NK-92 treated with Interleukin-12 subunit alpha and Interleukin-12 subunit beta, amount 100 ng/mL, for 24 hours (cell line): ENCODE data around the gene ART4.

Experiments
- DNase-seq: peaks from one replicate; lab custom pipeline; 2025; lab: John Stamatoyannopoulos, UW

Gene ART4

DNA sequence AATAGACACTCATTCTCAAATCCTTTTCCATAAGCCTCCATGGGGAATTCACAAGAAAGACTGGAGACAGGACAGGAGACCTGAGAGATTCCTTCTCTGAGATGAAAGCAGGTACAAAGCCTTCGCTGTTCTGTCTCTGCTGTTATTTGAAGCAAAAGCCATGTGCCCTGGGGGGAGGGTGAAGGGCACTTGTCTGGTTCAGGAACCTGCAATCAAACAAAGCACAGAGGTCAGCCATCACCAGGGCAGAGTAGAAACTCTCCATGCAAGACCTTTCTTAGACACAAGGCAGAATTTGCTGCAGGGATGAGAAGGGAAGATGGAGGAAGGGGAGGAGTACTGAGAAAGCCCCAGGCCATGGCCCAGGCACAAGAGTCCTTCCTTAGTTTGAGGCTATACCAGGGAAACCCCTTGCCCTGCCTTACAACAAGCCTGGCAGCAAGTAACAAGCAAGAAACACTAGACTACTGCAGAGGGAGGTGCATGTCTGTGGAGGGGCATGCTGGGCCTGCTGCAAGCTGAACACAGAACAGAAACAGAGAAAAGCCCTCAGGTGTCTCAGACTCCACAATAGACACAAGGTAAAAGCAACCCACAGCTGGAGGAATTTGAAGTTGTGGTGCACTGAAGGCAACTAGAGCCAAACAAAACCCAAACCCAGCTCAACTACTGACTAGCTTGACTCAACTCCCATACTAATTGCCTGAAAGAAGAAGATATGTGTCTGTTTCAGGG is 7.8 kb upstream of the ART4 start:
- DNase-seq: no peak

DNA sequence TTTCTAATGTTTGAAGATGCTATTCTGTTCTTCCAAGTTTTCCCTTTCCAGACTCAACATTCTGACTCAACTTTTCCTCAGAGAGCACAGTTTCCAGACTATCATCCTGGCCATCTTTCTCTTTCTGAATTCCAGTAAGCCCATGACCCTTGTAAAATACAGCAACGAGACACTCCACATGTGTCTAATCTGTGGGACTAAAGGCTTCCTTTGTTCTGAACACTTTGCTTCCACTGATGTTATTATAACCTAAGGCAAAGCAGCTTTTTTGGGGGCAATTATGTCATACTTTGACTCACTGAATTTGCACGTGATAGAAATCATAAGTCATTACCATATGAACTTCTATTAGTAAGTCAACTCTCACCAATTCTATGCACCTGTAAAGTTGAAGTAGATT is 6.3 kb upstream of the ART4 start:
- DNase-seq: no peak

DNA sequence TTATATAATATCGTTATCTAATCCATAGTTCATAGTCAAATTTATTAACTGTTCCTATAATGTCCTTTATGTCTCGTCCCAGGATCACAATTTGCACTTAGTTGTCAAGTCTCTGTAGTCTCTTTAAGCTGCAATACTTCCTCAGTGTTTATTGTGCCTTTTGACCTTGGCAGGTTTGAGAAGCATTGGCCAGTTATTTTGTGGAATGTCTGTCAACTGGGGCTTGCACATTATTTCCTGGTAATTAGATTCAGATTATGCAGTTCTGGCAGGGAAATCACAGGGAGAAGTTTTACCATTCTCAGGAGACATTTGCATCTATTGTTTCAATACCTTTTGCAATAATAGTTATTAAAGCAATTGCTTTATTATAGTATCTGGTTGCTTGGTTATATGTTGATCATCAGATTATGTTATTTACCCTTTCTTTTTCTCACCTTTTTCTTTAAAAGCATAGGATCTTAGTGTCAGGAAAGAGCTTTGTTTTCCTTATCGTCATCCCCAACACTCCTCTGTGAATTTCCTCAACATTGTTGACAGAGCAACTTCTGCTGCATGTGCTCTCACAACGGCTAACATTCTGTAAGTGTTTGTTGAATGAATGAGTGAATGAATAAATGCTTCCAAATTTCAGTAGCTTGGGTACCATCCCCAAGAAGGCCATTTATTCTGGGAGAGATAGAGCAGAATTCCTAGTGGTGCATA is 3.7 kb upstream of the ART4 start:
- DNase-seq: no peak

DNA sequence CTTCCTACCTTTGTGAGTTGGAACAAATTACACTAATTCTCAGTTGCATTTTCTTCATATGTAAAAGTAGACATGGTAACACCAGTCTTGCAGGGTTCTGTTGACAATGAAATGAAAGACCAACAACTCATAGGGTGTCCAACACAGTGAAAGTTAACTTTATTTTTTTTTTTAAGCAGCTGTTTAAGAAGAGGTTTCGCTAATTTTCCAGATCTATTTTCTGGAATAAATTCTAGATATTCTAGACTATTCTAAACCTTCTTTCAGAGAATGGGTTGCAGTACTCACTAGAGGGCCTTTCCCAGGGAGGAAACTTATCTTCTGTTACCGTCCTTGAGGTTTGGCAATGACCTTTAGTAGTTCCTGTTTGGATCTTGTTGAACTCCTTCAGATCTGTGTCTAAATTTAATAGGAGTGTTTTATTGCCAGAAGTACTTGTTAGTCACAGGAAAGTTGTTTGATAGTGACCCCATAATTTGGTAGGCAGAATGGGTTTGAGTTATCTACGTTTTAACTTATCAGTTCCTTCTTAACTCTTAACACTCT is 2.8 kb upstream of the ART4 start:
- DNase-seq: no peak

DNA sequence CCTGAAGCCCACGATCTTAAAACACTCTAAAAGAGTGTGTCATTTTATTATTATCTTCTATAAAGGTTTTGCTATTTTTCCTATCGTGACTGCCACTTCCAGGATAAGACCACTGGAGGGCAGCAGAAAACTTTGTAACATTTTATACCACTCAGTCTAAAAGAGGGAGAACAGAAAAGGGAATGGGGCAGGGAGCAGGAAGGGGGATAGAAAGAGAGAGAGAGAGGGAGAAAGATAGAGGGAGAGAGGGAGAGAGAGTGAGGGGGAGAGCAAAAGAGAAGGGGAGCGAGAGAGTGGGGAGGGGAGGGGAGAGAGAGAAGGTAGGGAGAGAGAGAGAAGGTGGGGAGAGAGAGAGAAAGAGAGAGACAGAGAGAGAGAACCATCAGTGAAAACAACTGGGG is 2.0 kb upstream of the ART4 start:
- no peak for DNase-seq

- no peak for DNase-seq
Measured at GRCh38 chr12:14844401-14844800, 1.1 kb upstream of the ART4 start.

DNA sequence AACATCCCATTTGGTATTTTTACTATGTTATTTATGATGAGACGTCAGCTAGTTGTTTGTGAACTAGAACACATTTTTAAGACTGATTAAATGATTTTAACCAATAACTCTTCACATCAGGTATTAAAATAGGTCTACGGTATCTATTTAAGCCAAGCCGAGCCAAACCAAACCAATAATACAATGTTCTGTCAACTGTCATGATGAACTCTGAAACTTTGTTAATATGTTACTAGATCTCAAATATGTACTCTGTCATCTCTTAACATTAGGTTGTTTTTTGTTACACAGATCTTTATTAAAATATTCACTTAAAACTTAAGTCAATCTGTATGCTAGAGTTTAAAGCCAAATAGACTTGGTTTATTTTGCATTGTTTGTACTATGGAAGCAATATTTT is 1.0 kb downstream of the ART4 start:
- DNase-seq: no peak

- DNase-seq: no peak
Measured at GRCh38 chr12:14841761-14842160, 1.6 kb downstream of the ART4 start.

GRCh38 chr12:14840616-14841015 is 2.7 kb downstream of the ART4 start:
- DNase-seq: no peak

DNA sequence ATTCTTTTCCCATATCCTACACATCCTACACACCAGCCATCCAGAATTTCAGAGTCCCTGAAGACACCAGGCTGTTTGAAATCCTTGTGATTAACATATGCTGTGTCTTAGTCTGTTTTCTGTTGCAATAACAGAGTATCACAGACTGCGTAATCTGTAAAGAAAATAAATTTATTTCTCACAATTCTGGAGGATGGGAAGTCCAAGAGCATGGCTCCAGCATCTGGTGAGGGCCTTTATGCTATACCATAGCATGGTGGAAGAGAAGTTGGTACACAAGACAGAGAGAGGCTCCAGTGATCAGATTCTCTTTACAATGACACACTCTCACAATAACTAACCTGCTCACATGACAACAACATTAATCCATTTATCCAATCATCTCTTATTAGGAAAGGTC is 4.1 kb downstream of the ART4 start:
- DNase-seq: no peak

GRCh38 chr12:14836336-14837210 is 6.8 kb downstream of the ART4 start:
- no peak for DNase-seq

DNA sequence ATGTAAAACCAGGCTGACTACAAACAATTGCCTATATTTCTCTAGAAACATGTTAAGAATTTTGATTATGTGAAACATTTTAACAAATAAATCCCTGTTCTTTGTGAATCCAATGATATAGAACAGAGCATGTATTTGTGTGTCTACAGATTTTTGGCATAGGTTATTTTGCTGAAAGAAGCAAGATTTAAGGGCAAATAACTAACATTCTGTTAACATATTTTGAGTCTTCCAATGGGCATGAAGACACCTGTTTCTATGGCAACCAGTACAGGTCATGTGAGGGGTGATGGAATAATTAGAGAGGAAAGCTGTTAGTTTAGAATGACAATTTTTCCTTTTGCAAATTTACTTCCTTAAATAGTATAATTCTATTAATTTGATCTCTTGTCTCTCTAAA is 8.8 kb downstream of the ART4 start:
- no peak for DNase-seq

- DNase-seq: no peak
Measured at GRCh38 chr12:14833952-14834351, 9.4 kb downstream of the ART4 start.

DNA sequence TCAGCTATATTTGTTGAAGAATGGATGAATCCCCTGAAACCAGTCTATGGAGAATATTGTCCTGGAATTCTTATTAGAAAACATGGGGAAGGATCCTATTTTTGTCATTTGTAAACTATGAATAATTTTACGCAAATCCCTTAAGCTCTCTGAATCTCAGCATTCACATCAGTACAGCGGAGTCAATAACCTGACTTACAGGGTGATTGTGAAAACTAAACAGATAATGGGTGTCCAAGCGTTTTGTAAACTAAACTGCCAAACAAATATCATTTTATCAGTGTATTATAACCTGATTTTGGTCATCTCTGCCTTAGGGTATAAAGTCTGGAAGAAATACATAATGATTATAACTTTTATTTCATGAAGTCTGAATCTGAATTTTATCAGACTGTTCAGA is 10.0 kb downstream of the ART4 start:
- DNase-seq: no peak

DNA sequence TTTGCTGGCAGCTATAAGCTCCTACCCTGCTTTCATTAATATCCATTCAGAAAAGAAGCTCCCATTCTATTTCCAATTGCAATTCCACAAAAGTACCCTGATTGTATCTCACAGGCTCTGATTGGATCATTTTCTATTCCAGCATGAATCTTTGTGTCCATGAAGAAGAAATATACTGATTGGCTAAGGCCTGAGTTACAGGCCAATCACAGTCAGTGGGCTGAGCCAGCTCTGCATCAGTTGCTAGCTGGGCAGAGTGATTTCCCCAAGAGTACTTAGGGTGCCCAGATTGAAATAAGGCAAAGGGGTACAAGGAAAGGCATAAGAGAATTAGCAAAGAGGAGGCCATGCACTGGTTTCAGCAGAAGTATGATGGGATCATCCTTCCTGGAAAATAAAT is 14.4 kb downstream of the ART4 start:
- no peak for DNase-seq

- DNase-seq: no peak
Measured at GRCh38 chr12:14827043-14827442, 16.3 kb downstream of the ART4 start.

GRCh38 chr12:14826491-14826890 is 16.8 kb downstream of the ART4 start:
- DNase-seq: no peak

DNA sequence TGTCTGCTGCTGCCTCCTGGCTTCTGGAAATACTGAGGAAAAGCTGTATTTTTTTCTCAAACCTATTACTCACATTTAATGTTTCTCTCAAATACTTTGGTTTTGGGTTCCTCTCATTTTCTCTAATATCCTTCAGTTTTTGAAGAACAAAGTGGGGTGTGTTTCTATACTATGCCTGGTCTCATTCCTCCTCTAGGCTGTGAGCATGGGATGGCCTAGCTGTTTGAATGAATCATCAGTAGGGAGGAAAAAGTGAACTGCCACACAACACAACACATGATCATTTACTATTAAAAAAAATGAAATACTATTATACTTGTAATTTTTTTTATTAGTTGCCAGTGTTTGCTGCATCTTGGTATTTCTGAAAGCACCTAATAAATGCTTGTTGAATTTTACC is 18.1 kb downstream of the ART4 start:
- DNase-seq: no peak

GRCh38 chr12:14824012-14824634 is 19.2 kb downstream of the ART4 start:
- no peak for DNase-seq

DNA sequence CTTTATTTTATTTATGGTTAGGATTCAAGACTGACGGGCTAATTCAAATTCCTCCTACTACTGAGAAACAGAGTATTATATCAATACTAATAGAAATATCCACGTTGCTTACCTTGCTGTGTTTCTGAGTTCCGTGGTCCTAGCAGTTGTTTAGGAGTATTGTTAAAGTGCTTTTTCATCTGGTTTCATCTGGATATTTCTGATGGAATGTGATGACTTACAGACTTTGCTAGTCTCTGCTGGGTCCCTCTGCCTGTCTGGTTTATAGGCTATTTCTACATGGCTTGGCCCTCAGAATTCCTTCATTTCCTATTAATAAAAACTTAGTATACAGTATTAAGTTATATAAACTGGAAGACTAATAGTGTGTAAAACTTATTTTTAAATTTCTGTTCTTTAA is 29.3 kb downstream of the ART4 start, which contains the start of gene SMCO3:
TSS of gene SMCO3 (minus strand) at position 169 of the 400 bp plus-strand sequence. CDS start 7,502 bp downstream, outside the sequence.
- DNase-seq: no peak

DNA sequence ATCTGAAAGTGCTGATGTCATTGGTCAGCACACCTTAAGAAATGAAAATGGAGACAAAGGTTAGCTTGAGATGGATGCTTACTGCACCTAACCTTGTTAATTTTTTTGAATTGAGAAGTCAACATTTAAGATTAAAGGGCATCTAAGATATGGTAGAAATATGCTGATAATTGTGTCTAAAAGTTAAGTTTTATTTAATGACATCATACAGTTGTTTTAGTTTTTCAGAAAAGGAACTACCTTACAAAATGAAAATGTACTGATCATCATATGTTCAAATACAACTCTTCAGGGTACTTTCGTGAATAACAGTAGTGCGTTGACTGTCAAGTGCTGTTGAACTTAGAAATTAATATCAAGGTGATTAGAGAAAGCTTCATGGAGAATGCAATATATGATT is 31.8 kb downstream of the ART4 start:
- no peak for DNase-seq

GRCh38 chr12:14810953-14811483 is 32.3 kb downstream of the ART4 start:
- no peak for DNase-seq
